ENCODE measurements around the gene ADGRV1.

- TF ChIP-seq SP1 (IDR thresholded peaks at IDR 0.05) (no peak), BHLHE40 (IDR thresholded peaks at IDR 0.05; ENCODE audit: borderline replicate concordance) (no peak), LEF1 (IDR thresholded peaks at IDR 0.05; ENCODE audit: borderline replicate concordance) (no peak), HDGF (IDR thresholded peaks at IDR 0.05; ENCODE audit: borderline replicate concordance) (no peak), TARDBP (IDR thresholded peaks at IDR 0.05) (no peak), ELF4 (IDR thresholded peaks at IDR 0.05) (no peak), FOXA1 (IDR thresholded peaks at IDR 0.05) (no peak), SUZ12 (IDR thresholded peaks at IDR 0.05) (no peak), NFRKB (IDR thresholded peaks at IDR 0.05) (no peak)
- TF ChIP-seq, protein P1, sequence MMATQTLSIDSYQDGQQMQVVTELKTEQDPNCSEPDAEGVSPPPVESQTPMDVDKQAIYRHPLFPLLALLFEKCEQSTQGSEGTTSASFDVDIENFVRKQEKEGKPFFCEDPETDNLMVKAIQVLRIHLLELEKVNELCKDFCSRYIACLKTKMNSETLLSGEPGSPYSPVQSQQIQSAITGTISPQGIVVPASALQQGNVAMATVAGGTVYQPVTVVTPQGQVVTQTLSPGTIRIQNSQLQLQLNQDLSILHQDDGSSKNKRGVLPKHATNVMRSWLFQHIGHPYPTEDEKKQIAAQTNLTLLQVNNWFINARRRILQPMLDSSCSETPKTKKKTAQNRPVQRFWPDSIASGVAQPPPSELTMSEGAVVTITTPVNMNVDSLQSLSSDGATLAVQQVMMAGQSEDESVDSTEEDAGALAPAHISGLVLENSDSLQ (IDR thresholded peaks at IDR 0.05): no peak
Observed at GRCh38 chr5:90685425-90686022, 126.9 kb downstream of the ADGRV1 start.
